T-helper 2 cell treated with Interferon-gamma antibody and Interleukin-4, amounts not matched to agents 100 ng/mL and 5 ng/mL, for 36 hours (primary cell): Measurements from ENCODE around the gene C2CD4C. TPM values are rescaled to one million over a fixed set of nuclear protein-coding genes. Genes with fewer than 3 reads are reported as not detected.
"Not testable (repeated sequence)": the region's sequence is repeated elsewhere in the genome, so short reads cannot be mapped to it uniquely, and the experiment has no call there.

Source experiments
- intact Hi-C: fragments of 100-400 bp; cut with micrococcal nuclease; formaldehyde crosslinking; loops from one replicate; pipeline ENCODE4 v1.15.1; 2023
- total RNA-seq: library from RNA; stranded (reverse); gene quantifications from 2 replicates; pipeline ENCODE4 v1.2.3, GENCODE V29; 2022

The C2CD4C gene
- total RNA-seq, 1 donor from 2014 or later, result 0.09 TPM

- intact Hi-C loops, result no loop called here
These were observed 40.9 kb downstream of the C2CD4C start for GRCh38 chr19:367963-368629.

- intact Hi-C loops, result no loop called here
These were observed 41.4 kb downstream of the C2CD4C start for GRCh38 chr19:367561-367960.

GRCh38 chr19:366951-367350 lies 42.0 kb downstream of the C2CD4C start:
- intact Hi-C loops, result no loop called here

GRCh38 chr19:366205-366783 lies 42.7 kb downstream of the C2CD4C start:
- intact Hi-C loops, result no loop called here

- intact Hi-C loops, result no loop called here
These were observed 44.3 kb downstream of the C2CD4C start for GRCh38 chr19:364496-365287.

GRCh38 chr19:362683-363082 lies 46.3 kb downstream of the C2CD4C start:
- intact Hi-C loops, result no loop called here

GRCh38 chr19:362154-362553 lies 46.8 kb downstream of the C2CD4C start:
- intact Hi-C loops, result no loop called here

GRCh38 chr19:359653-359925 lies 49.4 kb downstream of the C2CD4C start:
- intact Hi-C loops, result no loop called here

GRCh38 chr19:355536-355935 lies 53.4 kb downstream of the C2CD4C start:
- intact Hi-C loops, result not testable (repeated sequence)

Other genes starting within 250 kb of the C2CD4C start
- gene PLPP2, start 117.7 kb downstream of the C2CD4C start, total RNA-seq, result 0.05 TPM in 1 of 2 replicates, not detected in the other
- 23.8 and 26.4 TPM in 2 replicates for gene MIER2, start 64.4 kb downstream of the C2CD4C start, total RNA-seq
- gene SHC2, start 51.9 kb upstream of the C2CD4C start, total RNA-seq, result not detected in 2 replicates
- 0.18 and 0.36 TPM in 2 replicates for gene MADCAM1, start 87.3 kb upstream of the C2CD4C start, total RNA-seq
- gene TPGS1, start 98.3 kb upstream of the C2CD4C start, total RNA-seq, result 20.0 and 21.8 TPM in 2 replicates
- 39.8 and 43.5 TPM in 2 replicates for gene CDC34, start 122.6 kb upstream of the C2CD4C start, total RNA-seq
- gene GZMM, start 134.9 kb upstream of the C2CD4C start, total RNA-seq, result 44.5 and 48.2 TPM in 2 replicates
- 226 and 237 TPM in 2 replicates for gene BSG, start 163.4 kb upstream of the C2CD4C start, total RNA-seq
- 1.5 and 1.9 TPM in 2 replicates for gene HCN2, start 180.7 kb upstream of the C2CD4C start, total RNA-seq
- 50.6 and 53.9 TPM in 2 replicates for gene POLRMT, start 224.4 kb upstream of the C2CD4C start, total RNA-seq
- not detected in 2 replicates for gene FGF22, start 230.7 kb upstream of the C2CD4C start, total RNA-seq